Heart right ventricle (tissue), 16 donors: ENCODE results near the gene MAL. TPM values are rescaled to one million over a fixed set of nuclear protein-coding genes. Genes with fewer than 3 reads are reported as not detected.

ENCODE experiments used
- ATAC-seq, 8 donors: fragments of 200-7000 bp; cut with Tn5 transposase; one replicate each; pipeline ENCODE4 v1.9.1; 2020; ENCODE audit warnings: mild to moderate bottlenecking in 8 of 8, moderate library complexity in 8 of 8, moderate number of reproducible peaks in 1 of 8
- DNase-seq, 2 donors: peaks; one replicate each; pipeline ENCODE4 v3.0.0-alpha.2; 2020
- H3K27ac ChIP-seq, 10 donors: fragments of 200-600 bp; sonication (generic) in 2 of 10; one replicate each; pipeline versions ENCODE4 v1.5.0 to v1.8.0; 2020 to 2022; ENCODE audit warnings: mild to moderate bottlenecking in 3 of 10
- H3K27me3 ChIP-seq, 7 donors: fragments of 200-600 bp; one replicate each; pipeline ENCODE4 v1.8.0; 2021 to 2022; ENCODE audit warnings: mild to moderate bottlenecking in 2 of 7
- H3K36me3 ChIP-seq, 9 donors: fragments of 200-600 bp; sonication (generic) in 1 of 9; one replicate each; pipeline versions ENCODE4 v1.5.0 to v1.8.0; 2020 to 2022; ENCODE audit warnings: mild to moderate bottlenecking in 2 of 9
- H3K4me1 ChIP-seq, 9 donors: fragments of 200-600 bp; sonication (generic) in 1 of 9; one replicate each; pipeline versions ENCODE4 v1.5.0 to v1.8.0; 2020 to 2022; ENCODE audit warnings: mild to moderate bottlenecking in 4 of 9
- H3K4me3 ChIP-seq, 10 donors: fragments of 200-600 bp; sonication (generic) in 2 of 10; one replicate each; pipeline versions ENCODE4 v1.5.0 to v1.8.0; 2020 to 2022; ENCODE audit warnings: mild to moderate bottlenecking in 7 of 10, moderate library complexity in 2 of 10
- H3K9me3 ChIP-seq, 11 donors: fragments of 200-600 bp in 10 of 11; sonication (generic) in 2 of 11; one replicate each; pipeline versions ENCODE4 v1.5.0 to v1.8.0; 2013 to 2022; ENCODE audit warnings: mild to moderate bottlenecking in 2 of 11, control low read depth in 1 of 11, moderate library complexity in 1 of 11
- WGBS, 2 donors: extraction: QIAGEN DNeasy Blood & Tissue Kit; methylation state at CpG; one replicate each; pipeline ENCODE4 v1.1.7; 2013; ENCODE audit warnings: inconsistent platforms in 1 of 2; 5-methylcytosine and 5-hydroxymethylcytosine counted together
- intact Hi-C, 10 donors: fragments of 100-400 bp; cut with DNase I; formaldehyde crosslinking; loops; one replicate each; pipeline versions ENCODE4 v1.11.1 to v1.14.2; 2022
- polyA plus RNA-seq, 2 donors: library from polyadenylated mRNA; stranded (reverse); fragments of 200-250 nt; gene quantifications; one replicate each; pipeline ENCODE4 v1.2.3, GENCODE V29; 2013
- total RNA-seq, 10 donors: library from RNA; stranded (reverse); fragmentation: NEBNext Ultra II Directional in 3 of 10; extraction: Animal tissue kit (Norgen Biotek cat#: 25700) in 3 of 10; gene quantifications; one replicate each; pipeline versions ENCODE4 v1.2.1 to v1.2.4, GENCODE V29; 2021 to 2023
- TF ChIP-seq, protein P1 (sequence below), 9 donors: fragments of 200-600 bp; sonication (generic) in 2 of 9; IDR thresholded peaks; one replicate each; pipeline versions ENCODE4 v1.5.0 to v1.8.0; 2021 to 2022; ENCODE audit warnings: antibody characterized with exemption in 9 of 9, mild to moderate bottlenecking in 5 of 9, moderate library complexity in 1 of 9
- donor health status: Arrhythmogenic right ventricular cardiomyopathy.
- donor health status: ischemic (EF 13 %, LVEDD 7.1; RV severe dilation, severe dysfunction).
- donor health status: healthy with polysubstance abuse.
- donor health status: DM: no; HTN: yes; CAD: no.
- donor health status: DM: no; HTN: no; CAD: no.
- donor health status: ischemic (EF 25% LVEDD 6.9; RV normal size, moderate dysfunction).
- donor health status: ischemic (EF 25% LVEDD 5.7; RV mildly dilated, moderate dysfunction).
- donor health status: healthy.
- donor health status: DM: yes; HTN: yes; CAD: no.
- donor health status: Ischemic cardiomyopathy.
- donor health status: ischemic (EF 35%, LVEDD 5.7; RV mildly dilated, moderate dysfunction).
- donor health status: nonischemic (EF 11% LVEDD 7.7; RV severe dilation, severe dysfunction).
- donor health status: DM: yes; HTN: yes; CAD: no.
- donor health status: PGD.
- donor health status: ischemic (EF 29% LVEDD 5.4; RV normal size, mild dysfunction).
- donor health status: nonischemic (EF 23%, LVEDD 6.1; RV moderate dilation, normal function).

Gene MAL
- total and polyA plus RNA-seq, 12 donors, result 1.5 to 10.5 (median 3.6) TPM

DNA sequence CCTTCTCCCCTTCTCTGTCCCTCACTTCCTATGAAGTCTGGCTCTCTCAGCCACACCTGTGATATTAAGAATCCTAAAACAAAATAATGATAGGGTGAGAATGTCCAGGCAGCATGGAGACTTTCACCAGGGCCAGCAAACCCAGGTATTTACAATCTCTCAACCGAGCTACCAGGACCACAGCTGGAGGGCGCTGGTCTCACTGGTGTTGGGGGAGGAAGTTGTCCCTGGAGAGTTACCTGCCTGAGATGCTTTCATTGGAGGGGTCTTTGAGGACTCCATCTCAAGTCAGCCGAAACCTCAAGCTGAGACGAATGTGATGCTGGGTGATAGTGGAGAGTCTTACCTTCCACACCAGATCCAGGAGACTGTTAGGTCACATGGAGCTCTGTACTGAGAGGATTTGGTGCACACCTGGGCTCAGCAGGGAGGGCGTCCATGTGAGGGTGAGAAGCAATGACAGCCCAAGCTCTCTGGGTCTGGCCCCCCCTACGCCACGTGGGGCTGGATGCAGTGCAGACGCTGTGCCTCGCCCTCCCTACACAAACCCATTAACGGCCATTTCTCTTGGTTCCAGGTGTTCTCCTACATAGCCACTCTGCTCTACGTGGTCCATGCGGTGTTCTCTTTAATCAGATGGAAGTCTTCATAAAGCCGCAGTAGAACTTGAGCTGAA is 27.4 kb downstream of the MAL start:
- 84 to 91% methylated on average over 13 of the region's 13 CpGs for WGBS, 2 donors
- no peaks in the 10 kb centered on the region for H3K4me1 ChIP-seq
- TF ChIP-seq, protein P1, sequence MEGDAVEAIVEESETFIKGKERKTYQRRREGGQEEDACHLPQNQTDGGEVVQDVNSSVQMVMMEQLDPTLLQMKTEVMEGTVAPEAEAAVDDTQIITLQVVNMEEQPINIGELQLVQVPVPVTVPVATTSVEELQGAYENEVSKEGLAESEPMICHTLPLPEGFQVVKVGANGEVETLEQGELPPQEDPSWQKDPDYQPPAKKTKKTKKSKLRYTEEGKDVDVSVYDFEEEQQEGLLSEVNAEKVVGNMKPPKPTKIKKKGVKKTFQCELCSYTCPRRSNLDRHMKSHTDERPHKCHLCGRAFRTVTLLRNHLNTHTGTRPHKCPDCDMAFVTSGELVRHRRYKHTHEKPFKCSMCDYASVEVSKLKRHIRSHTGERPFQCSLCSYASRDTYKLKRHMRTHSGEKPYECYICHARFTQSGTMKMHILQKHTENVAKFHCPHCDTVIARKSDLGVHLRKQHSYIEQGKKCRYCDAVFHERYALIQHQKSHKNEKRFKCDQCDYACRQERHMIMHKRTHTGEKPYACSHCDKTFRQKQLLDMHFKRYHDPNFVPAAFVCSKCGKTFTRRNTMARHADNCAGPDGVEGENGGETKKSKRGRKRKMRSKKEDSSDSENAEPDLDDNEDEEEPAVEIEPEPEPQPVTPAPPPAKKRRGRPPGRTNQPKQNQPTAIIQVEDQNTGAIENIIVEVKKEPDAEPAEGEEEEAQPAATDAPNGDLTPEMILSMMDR (IDR thresholded peaks at IDR 0.05), result no peak
- H3K27me3 ChIP-seq, result peaks cover 0 to 46% (median 5%) of the 10 kb centered on the region in 7 donors
- no peak overlapping the region for H3K27ac ChIP-seq
- DNase-seq, result no peak
- ATAC-seq, result no peak
- no peak overlapping the region for H3K4me3 ChIP-seq
- no peaks in the 10 kb centered on the region for H3K36me3 ChIP-seq
- intact Hi-C loops, result no loop called here
- H3K9me3 ChIP-seq, result no peaks in the 10 kb centered on the region

GRCh38 chr2:95053543-95053942 is 28.0 kb downstream of the MAL start:
- Histone ChIP-seq H3K9me3 (no peaks in the 10 kb centered on the region), H3K4me1 (no peaks in the 10 kb centered on the region), H3K27me3 (peaks cover 0 to 52% (median 5%) of the 10 kb centered on the region in 7 donors), H3K36me3 (no peaks in the 10 kb centered on the region), H3K4me3 (no peak overlapping the region), H3K27ac (no peak overlapping the region)
- WGBS, 2 donors, result 45 to 54% methylated on average over 11 of the region's 11 CpGs
- DNase-seq (no peak), ATAC-seq (no peak)
- TF ChIP-seq, protein P1 (IDR thresholded peaks at IDR 0.05), result peak in 4 of 9 donors; percentile 15 to 33 (median 26)
- intact Hi-C loops, result no loop called here

DNA sequence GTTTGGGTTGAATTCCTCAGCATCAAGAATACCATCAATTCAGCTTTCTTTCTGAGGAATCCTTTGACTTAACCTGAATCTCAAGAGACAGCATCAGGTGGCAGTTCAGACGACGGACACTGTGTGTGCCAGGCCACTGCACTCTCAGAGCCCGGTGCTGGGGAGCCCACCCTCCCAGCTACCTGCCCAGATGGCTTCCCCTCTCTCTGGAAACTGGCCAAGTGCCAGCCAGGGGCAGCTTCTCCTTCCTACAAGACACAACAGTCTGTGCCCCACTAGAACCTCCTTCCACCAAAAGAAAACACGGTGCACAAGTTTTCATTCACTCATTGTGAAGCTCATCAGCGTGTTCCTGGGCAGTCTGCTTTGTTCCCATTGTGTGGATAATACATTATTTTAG is 28.5 kb downstream of the MAL start:
- Histone ChIP-seq H3K27ac (no peak overlapping the region), H3K36me3 (no peaks in the 10 kb centered on the region), H3K4me3 (no peak overlapping the region), H3K27me3 (peaks cover 0 to 55% (median 5%) of the 10 kb centered on the region in 7 donors), H3K4me1 (no peaks in the 10 kb centered on the region), H3K9me3 (no peaks in the 10 kb centered on the region)
- 66 to 73% methylated on average over 5 of the region's 5 CpGs for WGBS, 2 donors
- DNase-seq (no peak), ATAC-seq (no peak)
- TF ChIP-seq, protein P1 (IDR thresholded peaks at IDR 0.05), result no peak
- intact Hi-C loops, result no loop called here

GRCh38 chr2:95055262-95055661 is 29.8 kb downstream of the MAL start:
- TF ChIP-seq, protein P1 (IDR thresholded peaks at IDR 0.05), result no peak
- Histone ChIP-seq H3K36me3 (no peaks in the 10 kb centered on the region), H3K4me1 (no peaks in the 10 kb centered on the region), H3K27ac (no peak overlapping the region), H3K9me3 (no peaks in the 10 kb centered on the region), H3K27me3 (peaks cover 0 to 58% (median 12%) of the 10 kb centered on the region in 7 donors), H3K4me3 (no peak overlapping the region)
- no peak for DNase-seq
- no peak for ATAC-seq
- intact Hi-C loops, result no loop called here
- WGBS, 2 donors, result 60 to 66% methylated on average over 3 of the region's 3 CpGs
